Measurements from ENCODE around the gene DUSP6. TPM values are rescaled to one million over a fixed set of nuclear protein-coding genes. Genes with fewer than 3 reads are reported as not detected.
A peak's percentile ranks its signal among the peaks of the same experiment; 100 is the strongest.

Gene DUSP6
- total and polyA plus RNA-seq, 2 of the 13 experiments (the other 11 are each of a cell fraction or from before 2014, with no cell fraction given), result 40.9 to 161 TPM

- no peak for TF ChIP-seq HMGXB3 (CRISPR knock-in tag; IDR thresholded peaks at IDR 0.05; ENCODE audit: borderline replicate concordance)
- TF ChIP-seq HDAC1 (CRISPR knock-in tag; IDR thresholded peaks at IDR 0.05), result peak; percentile 85
- no peak for TF ChIP-seq GLI4 (CRISPR knock-in tag; IDR thresholded peaks at IDR 0.05; ENCODE audit: borderline replicate concordance)
- TF ChIP-seq ZNF547 (CRISPR knock-in tag; IDR thresholded peaks at IDR 0.05), result no peak
- TF ChIP-seq KMT2B (CRISPR knock-in tag; IDR thresholded peaks at IDR 0.05), result no peak
- peak; percentile 85 for TF ChIP-seq TEF (CRISPR knock-in tag; IDR thresholded peaks at IDR 0.05)
- TF ChIP-seq KLF6 (CRISPR knock-in tag; IDR thresholded peaks at IDR 0.05), result no peak
- peak; percentile 52; the same call in 1 of the 2 replicates for TF ChIP-seq ZMYM3 (CRISPR knock-in tag; IDR thresholded peaks at IDR 0.05)
- peak; percentile 66; the same call in 1 of the 2 replicates for TF ChIP-seq MEIS1 (CRISPR knock-in tag; IDR thresholded peaks at IDR 0.05; ENCODE audit: borderline replicate concordance)
- TF ChIP-seq ZNF354B (CRISPR knock-in tag; IDR thresholded peaks at IDR 0.05), result no peak
- no peak for TF ChIP-seq ATRX (CRISPR knock-in tag; IDR thresholded peaks at IDR 0.05; ENCODE audit: borderline replicate concordance)
- no peak for TF ChIP-seq SIX4 (CRISPR knock-in tag; IDR thresholded peaks at IDR 0.05)
- TF ChIP-seq ZKSCAN1 (IDR thresholded peaks at IDR 0.05; ENCODE audit: low read length), result peak; percentile 94
- TF ChIP-seq NFE2L1 (CRISPR knock-in tag; IDR thresholded peaks at IDR 0.05; ENCODE audit: borderline replicate concordance), result no peak
- no peak for TF ChIP-seq MTF2 (CRISPR knock-in tag; IDR thresholded peaks at IDR 0.05; ENCODE audit: borderline replicate concordance)
- TF ChIP-seq ATF4 (CRISPR knock-in tag; IDR thresholded peaks at IDR 0.05), result peak in 1 of 2 experiments; percentile 38; a peak in 2 of 4 replicates
- TF ChIP-seq ZNF10 (CRISPR knock-in tag; IDR thresholded peaks at IDR 0.05; ENCODE audit: borderline replicate concordance, low read depth), result no peak
- no peak for TF ChIP-seq ZNF234 (CRISPR knock-in tag; conservative IDR thresholded peaks at IDR 0.05)
- 0 out of 2 replicates have a peak, but pooled peaks have one; percentile 40 for TF ChIP-seq SATB2 (CRISPR knock-in tag; IDR thresholded peaks at IDR 0.05)
- TF ChIP-seq SMAD3 (CRISPR knock-in tag; IDR thresholded peaks at IDR 0.05), result peak; percentile 91
- no peak for TF ChIP-seq BRF2 (CRISPR knock-in tag; IDR thresholded peaks at IDR 0.05)
- TF ChIP-seq ZFYVE20 (CRISPR knock-in tag; IDR thresholded peaks at IDR 0.05; ENCODE audit: borderline replicate concordance, low read depth), result no peak
- TF ChIP-seq DRAP1 (CRISPR knock-in tag; IDR thresholded peaks at IDR 0.05), result peak; percentile 67; the same call in 1 of the 2 replicates
Observed at GRCh38 chr12:89383235-89384049, 31.1 kb upstream of the DUSP6 start (continued).
